Transverse colon (tissue), 3 donors: ENCODE results near the gene C1QTNF2.

Experiments used
- CTCF ChIP-seq, 5 experiments: fragments of 200-600 bp in 3 of 5; fragments of 450-650 bp in 2 of 5; sonication (generic) in 3 of 5; IDR thresholded peaks; 1 replicate in 2 of 5; 2 replicates in 3 of 5; pipeline ENCODE4 v1.5.1; 2016 to 2017; ENCODE audit warnings: antibody characterized with exemption in 5 of 5, inconsistent platforms in 3 of 5, mild to moderate bottlenecking in 2 of 5, moderate library complexity in 1 of 5
- EP300 ChIP-seq: sonication (generic); formaldehyde crosslinking; IDR thresholded peaks from one replicate; pipeline ENCODE4 v1.6.1; 2017; ENCODE audit warnings: antibody characterized with exemption, low read depth
- POLR2A ChIP-seq: fragments of 450-650 bp; IDR thresholded peaks from one replicate; pipeline ENCODE4 v1.6.1; 2016; ENCODE audit warnings: antibody characterized with exemption, mild to moderate bottlenecking, moderate library complexity

GRCh38 chr5:160349249-160349934, 21.0 kb downstream of the C1QTNF2 start:
- TF ChIP-seq CTCF (IDR thresholded peaks at IDR 0.05) (no peak), POLR2A (no peak), EP300 (no peak)
